Breast epithelium (tissue), 4 donors: ENCODE results near the gene HGS. TPM values are rescaled to one million over a fixed set of nuclear protein-coding genes. Genes with fewer than 3 reads are reported as not detected.

Source experiments
- DNase-seq, 2 donors: peaks; one replicate each; pipeline ENCODE4 v3.0.0-alpha.2; 2019; ENCODE audit warnings: low spot score in 2 of 2
- H3K27ac ChIP-seq, 2 donors: fragments of 200-600 bp; sonication (generic) in 1 of 2; one replicate each; pipeline ENCODE4 v1.5.1; 2016 to 2019; ENCODE audit warnings: mild to moderate bottlenecking in 1 of 2
- H3K27me3 ChIP-seq, 2 donors: fragments of 200-600 bp; sonication (generic) in 1 of 2; one replicate each; pipeline versions ENCODE4 v1.5.1 to v1.6.0; 2017 to 2019; ENCODE audit warnings: control low read depth in 1 of 2, mild to moderate bottlenecking in 1 of 2
- H3K36me3 ChIP-seq: fragments of 200-600 bp; one replicate; pipeline ENCODE4 v1.5.1; 2019
- H3K4me1 ChIP-seq, 2 donors: fragments of 200-600 bp; sonication (generic); one replicate each; pipeline ENCODE4 v1.5.1; 2016 to 2019; ENCODE audit warnings: control low read depth in 1 of 2
- H3K4me3 ChIP-seq, 3 donors: fragments of 200-600 bp; sonication (generic); 1 replicate in 2 of 3; 2 replicates in 1 of 3; pipeline ENCODE4 v1.5.1; 2016 to 2019; ENCODE audit warnings: mild to moderate bottlenecking in 3 of 3, moderate library complexity in 2 of 3
- H3K9me3 ChIP-seq, 2 donors: fragments of 200-600 bp; sonication (generic) in 1 of 2; one replicate each; pipeline ENCODE4 v1.5.1; 2016 to 2019; ENCODE audit warnings: control low read depth in 1 of 2
- CTCF ChIP-seq, 3 donors: fragments of 450-650 bp; IDR thresholded peaks; one replicate each; pipeline ENCODE4 v1.5.1; 2016 to 2017; ENCODE audit warnings: antibody characterized with exemption in 3 of 3, mild to moderate bottlenecking in 3 of 3, moderate library complexity in 3 of 3
- POLR2A ChIP-seq: fragments of 450-650 bp; IDR thresholded peaks from one replicate; pipeline ENCODE4 v1.6.1; 2016; ENCODE audit warnings: antibody characterized with exemption, mild to moderate bottlenecking, moderate library complexity
- POLR2AphosphoS5 ChIP-seq, 3 donors: sonication (generic); formaldehyde crosslinking; IDR thresholded peaks; one replicate each; pipeline ENCODE4 v1.6.1; 2017; ENCODE audit warnings: antibody characterized with exemption in 3 of 3
- intact Hi-C: fragments of 100-400 bp; cut with DNase I; formaldehyde crosslinking; loops from one replicate; pipeline ENCODE4 v1.15.1; 2023; ENCODE audit warnings: low total_unique reads
- total RNA-seq, 3 donors: library from RNA; depleted of rRNA; stranded (reverse); fragments of >200 nt; gene quantifications; one replicate each; pipeline ENCODE4 v1.1.0, GENCODE V29; 2016

Gene HGS
- total RNA-seq, 3 donors from 2014 or later, result 61.0 to 75.0 (median 64.6) TPM

GRCh38 chr17:81720267-81721071 lies 36.7 kb downstream of the HGS start:
- intact Hi-C loops, result no loop called here
- TF ChIP-seq CTCF (IDR thresholded peaks at IDR 0.05) (no peak), POLR2A (no peak), POLR2AphosphoS5 (IDR thresholded peaks at IDR 0.05) (no peak)

GRCh38 chr17:81722184-81723120 lies 38.6 kb downstream of the HGS start:
- no peaks in the 10 kb centered on the region for H3K36me3 ChIP-seq
- peak; percentile 55 to 74 (median 57) for TF ChIP-seq POLR2AphosphoS5 (IDR thresholded peaks at IDR 0.05)
- TF ChIP-seq POLR2A, result no peak
- TF ChIP-seq CTCF (IDR thresholded peaks at IDR 0.05), result peak in 2 of 3 donors; percentile 12 to 26
- DNase-seq, result peak; percentile 85 to 97
- peaks cover 0 to 12% of the 10 kb centered on the region in 2 donors for H3K4me1 ChIP-seq
- intact Hi-C loops, result no loop called here
- H3K27me3 ChIP-seq, result no peaks in the 10 kb centered on the region
- peak overlapping the region in 1 of 2 donors; percentile 73 for H3K27ac ChIP-seq
- no peak overlapping the region for H3K4me3 ChIP-seq
- H3K9me3 ChIP-seq, result no peaks in the 10 kb centered on the region

More at GRCh38 chr17:81720267-81721071, 36.7 kb downstream of the HGS start:
- Histone ChIP-seq H3K27me3 (no peaks in the 10 kb centered on the region), H3K36me3 (no peaks in the 10 kb centered on the region), H3K4me3 (no peak overlapping the region), H3K27ac (no peak overlapping the region), H3K9me3 (no peaks in the 10 kb centered on the region), H3K4me1 (peaks cover 0 to 12% of the 10 kb centered on the region in 2 donors)
- DNase-seq, result no peak

GRCh38 chr17:81723651-81724209 lies 39.9 kb downstream of the HGS start:
- intact Hi-C loops, result no loop called here
- no peaks in the 10 kb centered on the region for H3K36me3 ChIP-seq
- no peaks in the 10 kb centered on the region for H3K27me3 ChIP-seq
- TF ChIP-seq CTCF (IDR thresholded peaks at IDR 0.05) (no peak), POLR2AphosphoS5 (IDR thresholded peaks at IDR 0.05) (no peak), POLR2A (no peak)
- no peak for DNase-seq
- peak overlapping the region; percentile 20 to 73 for H3K27ac ChIP-seq
- no peaks in the 10 kb centered on the region for H3K9me3 ChIP-seq
- H3K4me1 ChIP-seq, result peaks cover 0 to 12% of the 10 kb centered on the region in 2 donors
- H3K4me3 ChIP-seq, result no peak overlapping the region

GRCh38 chr17:81725439-81725838 lies 41.6 kb downstream of the HGS start:
- Histone ChIP-seq H3K9me3 (no peaks in the 10 kb centered on the region), H3K27ac (no peak overlapping the region), H3K27me3 (no peaks in the 10 kb centered on the region), H3K4me1 (peaks cover 0 to 12% of the 10 kb centered on the region in 2 donors), H3K4me3 (no peak overlapping the region), H3K36me3 (no peaks in the 10 kb centered on the region)
- intact Hi-C loops, result no loop called here
- no peak for DNase-seq
- TF ChIP-seq POLR2AphosphoS5 (IDR thresholded peaks at IDR 0.05), result no peak
- TF ChIP-seq CTCF (IDR thresholded peaks at IDR 0.05), result no peak
- TF ChIP-seq POLR2A, result no peak
